H54 (cell line): ENCODE measurements around the gene PPP1R1B.
A peak's percentile ranks its signal among the peaks of the same experiment; 100 is the strongest.

ENCODE experiments used
- DNase-seq: peaks from one replicate; pipeline ENCODE4 v3.0.0; 2011; ENCODE audit warnings: low spot score, mixed read lengths; ENCODE audit not compliant: insufficient read length
- FAIRE-seq: peaks from 3 replicates; lab custom pipeline; 2011; peaks lifted over from hg19 to GRCh38; lab: Jason Lieb, UNC
- POLR2A ChIP-seq: IDR thresholded peaks from 2 replicates; pipeline ENCODE4 v1.6.1; 2011; ENCODE audit warnings: low read depth, mild to moderate bottlenecking, low read length

PPP1R1B gene

GRCh38 chr17:39628655-39629493 lies 2.1 kb downstream of the PPP1R1B start:
- TF ChIP-seq POLR2A = no peak

GRCh38 chr17:39629494-39629880 lies 2.7 kb downstream of the PPP1R1B start:
- no peak for FAIRE-seq

More at GRCh38 chr17:39628655-39629493, 2.1 kb downstream of the PPP1R1B start:
- FAIRE-seq (no peak), DNase-seq (no peak)

GRCh38 chr17:39629898-39630297 lies 3.1 kb downstream of the PPP1R1B start:
- no peak for TF ChIP-seq POLR2A
- DNase-seq = no peak
- no peak for FAIRE-seq

More at GRCh38 chr17:39629494-39629880, 2.7 kb downstream of the PPP1R1B start:
- DNase-seq = no peak
- TF ChIP-seq POLR2A = no peak

- FAIRE-seq (no peak), DNase-seq (no peak)
- no peak for TF ChIP-seq POLR2A
These were observed 4.7 kb downstream of the PPP1R1B start for GRCh38 chr17:39631403-39631802.

- TF ChIP-seq POLR2A = no peak
- FAIRE-seq (no peak), DNase-seq (no peak)
These were observed 5.6 kb downstream of the PPP1R1B start for GRCh38 chr17:39632153-39632941.

GRCh38 chr17:39633570-39634183 lies 6.9 kb downstream of the PPP1R1B start:
- no peak for TF ChIP-seq POLR2A
- no peak for DNase-seq
- no peak for FAIRE-seq

- FAIRE-seq (no peak), DNase-seq (no peak)
- no peak for TF ChIP-seq POLR2A
These were observed 7.7 kb downstream of the PPP1R1B start for GRCh38 chr17:39634384-39634871.

- no peak for FAIRE-seq
- no peak for DNase-seq
- TF ChIP-seq POLR2A = no peak
These were observed 8.9 kb downstream of the PPP1R1B start for GRCh38 chr17:39635614-39636176.

- DNase-seq = no peak
- TF ChIP-seq POLR2A = no peak
- no peak for FAIRE-seq
These were observed 9.8 kb downstream of the PPP1R1B start for GRCh38 chr17:39636587-39636926.

- no peak for FAIRE-seq
- peak; percentile 93 for DNase-seq
- peak; percentile 78; the same call in 1 of the 2 replicates for TF ChIP-seq POLR2A
These were observed 10.4 kb downstream of the PPP1R1B start, which contains the start of gene STARD3 for GRCh38 chr17:39636927-39637736. Gene STARD3, plus strand, starts transcription at chr17:39637144. Its CDS starts 16,388 bp downstream, at chr17:39653532.

- no peak for FAIRE-seq
- no peak for TF ChIP-seq POLR2A
These were observed 11.6 kb downstream of the PPP1R1B start for GRCh38 chr17:39638317-39638716.

GRCh38 chr17:39639043-39639442 lies 12.3 kb downstream of the PPP1R1B start:
- DNase-seq (no peak), FAIRE-seq (no peak)
- TF ChIP-seq POLR2A = no peak

More at GRCh38 chr17:39638317-39638716, 11.6 kb downstream of the PPP1R1B start:
- DNase-seq = no peak
